ENCODE results near the gene DNAJC1.

GRCh38 chr10:21843645-21844044, 159.9 kb downstream of the DNAJC1 start:
- TF ChIP-seq POLR2A (IDR thresholded peaks at IDR 0.05) = no peak
- no peak for TF ChIP-seq CTCF (IDR thresholded peaks at IDR 0.05)
